Caco-2 (cell line): ENCODE data around the gene ADM2. TPM values are rescaled to one million over a fixed set of nuclear protein-coding genes. Genes with fewer than 3 reads are reported as not detected.

Experiments used
- BruUV-seq: library from RNA; stranded (reverse); fragments of 400-500 nt; replicated peaks from 2 replicates; lab custom pipeline; 2021; lab: Mats Ljungman, UMichigan
- CTCF ChIA-PET: fragments of 300-600 bp; sonication (Branson Sonifier 250); formaldehyde crosslinking; loops from one replicate; lab custom pipeline; 2022; ENCODE audit warnings: antibody characterized with exemption; lab: Charles Lee
- POLR2A ChIA-PET: fragments of 300-600 bp; sonication (Branson Sonifier 250); formaldehyde crosslinking; loops from one replicate; lab custom pipeline; 2022; ENCODE audit warnings: antibody characterized with exemption; lab: Charles Lee
- DNase-seq, 2 experiments: peaks; one replicate each; pipeline versions ENCODE4 v3.0.0 to v3.0.0-alpha.2; 2020 to 2022
- H3K27me3 ChIP-seq: replicated peaks from 2 replicates; pipeline ENCODE4 v1.6.0; 2011; ENCODE audit warnings: low read length; ENCODE audit not compliant: control insufficient read depth, insufficient read depth
- H3K36me3 ChIP-seq: 2 replicates; pipeline ENCODE4 v1.5.1; 2011; ENCODE audit warnings: low read length; ENCODE audit not compliant: control insufficient read depth, insufficient read depth
- H3K4me1 ChIP-seq: fragments of 250-450 bp; sonication (Bioruptor Pico); 2 replicates; pipeline ENCODE4 v1.5.1; 2020; ENCODE audit warnings: mild to moderate bottlenecking
- H3K4me3 ChIP-seq: 2 replicates; pipeline ENCODE4 v1.5.1; 2011; ENCODE audit warnings: low read depth, mild to moderate bottlenecking, control low read depth, low read length
- H3K9me3 ChIP-seq: fragments of 250-450 bp; sonication (Bioruptor Pico); 2 replicates; pipeline ENCODE4 v1.5.1; 2020; ENCODE audit warnings: mild to moderate bottlenecking, moderate library complexity
- H3K27ac Mint-ChIP-seq: one replicate; pipeline ENCODE4 v1.8.0; 2022; ENCODE audit warnings: mixed read lengths; ENCODE audit not compliant: unreplicated experiment
- H3K27me3 Mint-ChIP-seq: one replicate; pipeline ENCODE4 v1.8.0; 2022; ENCODE audit warnings: mixed read lengths; ENCODE audit not compliant: insufficient read depth, unreplicated experiment
- H3K36me3 Mint-ChIP-seq: one replicate; pipeline ENCODE4 v1.8.0; 2022; ENCODE audit warnings: mild to moderate bottlenecking, mixed read lengths; ENCODE audit not compliant: insufficient read depth, unreplicated experiment
- H3K4me1 Mint-ChIP-seq: one replicate; pipeline ENCODE4 v1.8.0; 2022; ENCODE audit warnings: low read depth, mixed read lengths; ENCODE audit not compliant: unreplicated experiment
- H3K4me3 Mint-ChIP-seq: one replicate; pipeline ENCODE4 v1.8.0; 2022; ENCODE audit warnings: mild to moderate bottlenecking, moderate library complexity, mixed read lengths; ENCODE audit not compliant: unreplicated experiment
- H3K9me3 Mint-ChIP-seq: one replicate; pipeline ENCODE4 v1.8.0; 2022; ENCODE audit warnings: mixed read lengths; ENCODE audit not compliant: unreplicated experiment
- intact Hi-C: fragments of 100-400 bp; cut with micrococcal nuclease; formaldehyde crosslinking; loops from one replicate; pipeline ENCODE4 v1.10.0; 2022; ENCODE audit not compliant: unreplicated experiment
- total RNA-seq: library from RNA; stranded (reverse); gene quantifications from 2 replicates; pipeline ENCODE4 v1.2.3, GENCODE V29; 2022
- TF ChIP-seq, protein P1 (sequence below), 2 experiments: fragments of 200-600 bp in 1 of 2; IDR thresholded peaks; 1 replicate in 1 of 2; 2 replicates in 1 of 2; pipeline versions ENCODE4 v1.5.1 to v1.8.0; 2011 to 2022; ENCODE audit warnings: antibody characterized with exemption in 1 of 2, control low read depth in 1 of 2, inconsistent platforms in 1 of 2, low read depth in 1 of 2, low read length in 1 of 2, mild to moderate bottlenecking in 1 of 2, moderate library complexity in 1 of 2; ENCODE audit not compliant: insufficient read depth in 1 of 2, severe bottlenecking in 1 of 2, unreplicated experiment in 1 of 2

ADM2 gene
- total RNA-seq, 1 experiment from 2014 or later: 30.5 TPM

DNA sequence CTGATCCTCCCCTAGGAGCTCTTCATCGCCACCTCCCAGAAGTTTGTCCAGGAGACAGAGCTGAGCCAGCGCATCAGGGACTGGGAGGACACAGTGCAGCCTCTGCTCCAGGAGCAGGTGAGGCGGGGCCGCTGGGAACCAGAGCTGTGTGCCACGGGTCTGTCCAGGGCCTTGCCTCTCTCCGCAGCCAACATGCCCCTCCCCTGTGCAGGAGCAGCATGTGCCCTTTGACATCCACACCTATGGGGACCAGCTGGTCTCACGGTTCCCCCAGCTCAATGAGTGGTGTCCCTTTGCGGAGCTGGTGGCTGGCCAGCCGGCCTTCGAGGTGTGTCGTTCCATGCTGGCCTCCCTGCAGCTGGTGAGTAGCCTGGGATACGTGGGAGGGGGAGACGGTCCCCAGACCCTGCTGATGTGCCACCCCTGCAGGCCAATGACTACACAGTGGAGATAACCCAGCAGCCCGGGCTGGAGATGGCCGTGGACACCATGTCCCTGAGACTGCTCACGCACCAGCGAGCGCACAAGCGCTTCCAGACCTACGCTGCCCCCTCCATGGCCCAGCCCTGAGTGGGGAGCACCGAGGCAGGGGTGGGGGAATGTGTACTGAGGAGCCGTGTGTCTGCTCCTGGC, 41.6 kb downstream of the ADM2 start:
- Mint-ChIP-seq H3K9me3 (no peaks in the 10 kb centered on the region), H3K4me1 (peaks cover 14% of the 10 kb centered on the region), H3K27ac (no peak overlapping the region), H3K4me3 (peak overlapping the region; percentile 89), H3K27me3 (no peaks in the 10 kb centered on the region), H3K36me3 (peaks cover 53% of the 10 kb centered on the region)
- no peaks in the 10 kb centered on the region for H3K9me3 ChIP-seq
- ChIA-PET CTCF (no interaction called here), POLR2A (no interaction called here)
- no peaks in the 10 kb centered on the region for H3K27me3 ChIP-seq
- TF ChIP-seq, protein P1, sequence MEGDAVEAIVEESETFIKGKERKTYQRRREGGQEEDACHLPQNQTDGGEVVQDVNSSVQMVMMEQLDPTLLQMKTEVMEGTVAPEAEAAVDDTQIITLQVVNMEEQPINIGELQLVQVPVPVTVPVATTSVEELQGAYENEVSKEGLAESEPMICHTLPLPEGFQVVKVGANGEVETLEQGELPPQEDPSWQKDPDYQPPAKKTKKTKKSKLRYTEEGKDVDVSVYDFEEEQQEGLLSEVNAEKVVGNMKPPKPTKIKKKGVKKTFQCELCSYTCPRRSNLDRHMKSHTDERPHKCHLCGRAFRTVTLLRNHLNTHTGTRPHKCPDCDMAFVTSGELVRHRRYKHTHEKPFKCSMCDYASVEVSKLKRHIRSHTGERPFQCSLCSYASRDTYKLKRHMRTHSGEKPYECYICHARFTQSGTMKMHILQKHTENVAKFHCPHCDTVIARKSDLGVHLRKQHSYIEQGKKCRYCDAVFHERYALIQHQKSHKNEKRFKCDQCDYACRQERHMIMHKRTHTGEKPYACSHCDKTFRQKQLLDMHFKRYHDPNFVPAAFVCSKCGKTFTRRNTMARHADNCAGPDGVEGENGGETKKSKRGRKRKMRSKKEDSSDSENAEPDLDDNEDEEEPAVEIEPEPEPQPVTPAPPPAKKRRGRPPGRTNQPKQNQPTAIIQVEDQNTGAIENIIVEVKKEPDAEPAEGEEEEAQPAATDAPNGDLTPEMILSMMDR (IDR thresholded peaks at IDR 0.05; ENCODE audit: insufficient read depth in 1 of 2, low read depth in 1 of 2, low read length in 1 of 2, severe bottlenecking in 1 of 2, unreplicated experiment in 1 of 2): no peak
- intact Hi-C loops: no loop called here
- TSS peak; percentile 16 for BruUV-seq
- peaks cover 17% of the 10 kb centered on the region for H3K4me1 ChIP-seq
- peak in 1 of 2 experiments; percentile 38 for DNase-seq
- no peak overlapping the region for H3K4me3 ChIP-seq
- H3K36me3 ChIP-seq: no peaks in the 10 kb centered on the region

DNA sequence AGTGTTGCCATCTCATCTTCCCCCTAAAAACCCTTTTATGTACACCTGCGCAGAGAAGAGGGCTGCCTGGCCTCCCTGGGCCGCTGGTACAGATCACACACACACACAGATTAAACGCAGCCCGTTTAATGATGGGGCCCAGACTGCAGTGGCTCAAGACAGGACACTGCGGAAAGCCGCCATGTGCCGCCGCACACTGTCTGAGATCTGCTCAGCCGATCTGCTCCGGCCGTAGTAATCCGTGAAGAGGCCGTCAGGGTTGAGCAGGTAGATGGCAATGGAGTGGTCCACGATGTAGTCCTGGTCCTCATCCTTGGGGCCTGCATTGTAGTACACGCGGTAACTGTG, 42.1 kb downstream of the ADM2 start:
- H3K9me3 ChIP-seq: no peaks in the 10 kb centered on the region
- Mint-ChIP-seq H3K4me3 (peak overlapping the region; percentile 89), H3K9me3 (no peaks in the 10 kb centered on the region), H3K36me3 (peaks cover 53% of the 10 kb centered on the region), H3K27ac (no peak overlapping the region), H3K27me3 (no peaks in the 10 kb centered on the region), H3K4me1 (peaks cover 14% of the 10 kb centered on the region)
- CTCF ChIA-PET: interaction anchor here (3.2 kb wide), 1 partner anchor 40 kb away, joined by 43 read pairs; the partner anchor contains the start of gene SYCE3
- no peak overlapping the region for H3K4me3 ChIP-seq
- BruUV-seq: no TSS peak
- intact Hi-C loops: no loop called here
- POLR2A ChIA-PET: no interaction called here
- H3K4me1 ChIP-seq: peaks cover 17% of the 10 kb centered on the region
- TF ChIP-seq, protein P1 (IDR thresholded peaks at IDR 0.05; ENCODE audit: insufficient read depth in 1 of 2, low read depth in 1 of 2, low read length in 1 of 2, severe bottlenecking in 1 of 2, unreplicated experiment in 1 of 2): no peak
- H3K27me3 ChIP-seq: no peaks in the 10 kb centered on the region
- no peaks in the 10 kb centered on the region for H3K36me3 ChIP-seq
- no peak for DNase-seq

DNA sequence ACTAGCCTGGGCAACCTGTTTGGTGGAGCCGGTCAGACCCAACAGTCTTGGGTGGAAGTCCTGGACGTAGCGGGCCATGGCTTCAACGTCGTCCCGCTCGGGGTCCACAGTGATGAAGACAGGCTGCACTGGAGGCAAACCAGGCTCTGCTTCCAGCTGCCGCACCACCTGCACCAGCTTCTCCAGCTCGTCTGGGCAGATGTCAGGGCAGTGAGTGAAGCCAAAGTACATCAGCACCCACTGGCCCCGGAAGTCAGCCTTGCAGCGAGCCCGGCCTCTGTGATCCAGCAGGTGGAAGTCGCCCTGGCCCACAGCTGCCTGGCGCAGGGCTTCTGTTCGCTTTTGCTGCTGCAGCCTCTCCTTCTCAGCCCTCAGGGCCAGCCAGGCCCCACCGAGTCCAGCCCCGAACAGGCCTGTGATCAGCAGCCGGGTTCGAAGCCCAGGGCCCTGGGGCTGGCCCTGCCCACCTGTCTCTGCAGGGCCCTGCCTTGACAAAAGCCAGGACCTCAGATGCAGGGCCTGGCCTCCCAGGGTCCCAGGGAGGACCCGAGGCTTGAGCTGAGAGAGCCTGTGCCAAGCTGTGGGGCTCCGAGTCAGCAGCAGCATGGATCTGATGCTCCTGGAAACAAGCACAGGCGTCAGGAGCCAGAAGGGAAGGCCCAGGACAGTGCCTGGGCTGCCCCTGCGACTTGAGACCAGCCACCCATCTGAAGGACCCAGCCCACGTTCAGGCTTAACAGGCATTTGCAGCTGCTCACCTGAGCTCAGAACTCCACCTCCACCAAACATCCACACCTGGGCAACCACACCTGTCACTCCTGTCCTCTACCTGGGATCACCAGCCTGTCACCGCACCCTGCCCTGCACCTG, 42.7 kb downstream of the ADM2 start:
- Mint-ChIP-seq H3K27ac (peak overlapping the region; percentile 91), H3K4me1 (peaks cover 14% of the 10 kb centered on the region), H3K27me3 (no peaks in the 10 kb centered on the region), H3K9me3 (no peaks in the 10 kb centered on the region), H3K36me3 (peaks cover 53% of the 10 kb centered on the region), H3K4me3 (peak overlapping the region; percentile 89)
- H3K4me1 ChIP-seq: peaks cover 17% of the 10 kb centered on the region
- TF ChIP-seq, protein P1 (IDR thresholded peaks at IDR 0.05; ENCODE audit: insufficient read depth in 1 of 2, low read depth in 1 of 2, low read length in 1 of 2, severe bottlenecking in 1 of 2, unreplicated experiment in 1 of 2): no peak
- peak; percentile 30 to 62 for DNase-seq
- ChIA-PET POLR2A (interaction anchor here (0.9 to 2.5 kb wide), 3 partner anchors 9 to 39 kb away, joined by 3 to 71 read pairs (median 12); partner anchors contain the start of genes LMF2, NCAPH2 and SYCE3), CTCF (interaction anchor here (2.6 to 3.2 kb wide), 2 partner anchors 16 to 39 kb away, joined by 32 to 43 read pairs; partner anchors contain the start of genes LMF2, NCAPH2 and SYCE3)
- no peaks in the 10 kb centered on the region for H3K27me3 ChIP-seq
- intact Hi-C loops: no loop called here
- H3K9me3 ChIP-seq: no peaks in the 10 kb centered on the region
- H3K4me3 ChIP-seq: peak overlapping the region; percentile 87
- no peaks in the 10 kb centered on the region for H3K36me3 ChIP-seq
- no TSS peak for BruUV-seq
